Neuronal stem cell (in vitro differentiated cells): ENCODE measurements around the gene LRP11.

ENCODE experiments used
- DNase-seq: peaks from one replicate; pipeline ENCODE4 v3.0.0-alpha.2; 2013; ENCODE audit warnings: low spot score
- H2AFZ ChIP-seq: one replicate; pipeline ENCODE4 v1.6.1; 2013; ENCODE audit warnings: mild to moderate bottlenecking, low read length, inconsistent platforms
- H2AK5ac ChIP-seq: 2 replicates; pipeline ENCODE4 v1.6.1; 2013; ENCODE audit warnings: low read depth, mild to moderate bottlenecking, inconsistent platforms, low read length, moderate library complexity, mixed read lengths
- H2BK120ac ChIP-seq: 2 replicates; pipeline ENCODE4 v1.6.1; 2013; ENCODE audit warnings: low read depth, mild to moderate bottlenecking, inconsistent platforms, low read length, moderate library complexity, mixed read lengths
- H2BK12ac ChIP-seq: one replicate; pipeline ENCODE4 v1.6.1; 2013; ENCODE audit warnings: low read length, inconsistent platforms
- H2BK15ac ChIP-seq: 2 replicates; pipeline ENCODE4 v1.6.1; 2013; ENCODE audit warnings: mild to moderate bottlenecking, low read length, inconsistent platforms, mixed read lengths
- H2BK5ac ChIP-seq: one replicate; pipeline ENCODE4 v1.6.1; 2013; ENCODE audit warnings: inconsistent platforms, mild to moderate bottlenecking, low read length, moderate library complexity
- H3K14ac ChIP-seq: one replicate; pipeline ENCODE4 v1.6.1; 2013; ENCODE audit warnings: low read length, inconsistent platforms
- H3K18ac ChIP-seq: 2 replicates; pipeline ENCODE4 v1.6.1; 2013; ENCODE audit warnings: low read length, inconsistent platforms
- H3K23ac ChIP-seq: 2 replicates; pipeline ENCODE4 v1.6.1; 2013; ENCODE audit warnings: low read depth, mild to moderate bottlenecking, mixed read lengths, low read length, inconsistent platforms; ENCODE audit not compliant: poor library complexity
- H3K27ac ChIP-seq: replicated peaks from 3 replicates; pipeline ENCODE4 v1.5.1; 2013; ENCODE audit warnings: low read length, inconsistent platforms
- H3K27me3 ChIP-seq, 3 experiments: 2 replicates each; pipeline ENCODE4 v1.6.1; 2013; ENCODE audit warnings: low read length in 3 of 3, mild to moderate bottlenecking in 2 of 3, inconsistent platforms in 1 of 3, low read depth in 1 of 3, mixed read lengths in 1 of 3, moderate library complexity in 1 of 3; ENCODE audit not compliant: control insufficient read depth in 3 of 3, insufficient read depth in 3 of 3
- H3K36me3 ChIP-seq, 2 donors: replicated peaks in 1 of 2; 2 replicates each; pipeline ENCODE4 v1.6.1; 2013; ENCODE audit warnings: low read length in 2 of 2; ENCODE audit not compliant: control insufficient read depth in 2 of 2, insufficient read depth in 2 of 2
- H3K4ac ChIP-seq: 2 replicates; pipeline ENCODE4 v1.6.1; 2013; ENCODE audit warnings: inconsistent platforms, mild to moderate bottlenecking, low read length, moderate library complexity
- H3K4me1 ChIP-seq, 2 donors: 1 replicate in 1 of 2; 2 replicates in 1 of 2; pipeline ENCODE4 v1.6.1; 2013; ENCODE audit warnings: low read length in 2 of 2, low read depth in 1 of 2; ENCODE audit not compliant: control insufficient read depth in 2 of 2, insufficient read depth in 1 of 2
- H3K4me2 ChIP-seq: one replicate; pipeline ENCODE4 v1.6.1; 2013; ENCODE audit warnings: mild to moderate bottlenecking, low read length, inconsistent platforms; ENCODE audit not compliant: insufficient read depth, poor library complexity, severe bottlenecking
- H3K4me3 ChIP-seq, 2 donors: 2 replicates each; pipeline ENCODE4 v1.5.1; 2013; ENCODE audit warnings: low read length in 2 of 2, mild to moderate bottlenecking in 2 of 2, inconsistent platforms in 1 of 2, moderate library complexity in 1 of 2
- H3K79me1 ChIP-seq: one replicate; pipeline ENCODE4 v1.6.1; 2013; ENCODE audit warnings: low read depth, mild to moderate bottlenecking, inconsistent platforms, low read length, moderate library complexity
- H3K9ac ChIP-seq: one replicate; pipeline ENCODE4 v1.6.1; 2013; ENCODE audit warnings: mild to moderate bottlenecking, low read depth, low read length, inconsistent platforms; ENCODE audit not compliant: poor library complexity
- H3K9me3 ChIP-seq, 2 donors: replicated peaks in 1 of 2; 2 replicates each; pipeline versions ENCODE3 to v1.6.1; 2013; ENCODE audit warnings: low read length in 2 of 2, mild to moderate bottlenecking in 2 of 2, inconsistent platforms in 1 of 2, low read depth in 1 of 2, mixed read lengths in 1 of 2, moderate library complexity in 1 of 2; ENCODE audit not compliant: control insufficient read depth in 2 of 2, insufficient read depth in 1 of 2
- H4K8ac ChIP-seq: one replicate; pipeline ENCODE4 v1.6.1; 2013; ENCODE audit warnings: low read depth, mild to moderate bottlenecking, inconsistent platforms, low read length, moderate library complexity
- H4K91ac ChIP-seq: one replicate; pipeline ENCODE4 v1.6.1; 2013; ENCODE audit warnings: low read length, low read depth, mild to moderate bottlenecking, inconsistent platforms; ENCODE audit not compliant: poor library complexity
- WGBS, 2 donors: extraction: QIAGEN DNeasy Blood & Tissue Kit; methylation state at CpG; one replicate each; pipeline ENCODE4 v1.1.7; 2013; ENCODE audit warnings: missing lambda C conversion rate in 2 of 2, mixed read lengths in 1 of 2; ENCODE audit not compliant: insufficient read length in 2 of 2, insufficient replicate concordance in 1 of 2; ENCODE audit errors: extremely low coverage in 2 of 2; 5-methylcytosine and 5-hydroxymethylcytosine counted together

Gene LRP11

GRCh38 chr6:149813351-149813750 is 50.8 kb downstream of the LRP11 start:
- no peak for DNase-seq
- H4K91ac ChIP-seq, result no peak overlapping the region
- H2BK15ac ChIP-seq, result no peak overlapping the region
- H3K18ac ChIP-seq, result no peak overlapping the region
- H2AFZ ChIP-seq, result no peak overlapping the region
- no peak overlapping the region for H3K9ac ChIP-seq
- H3K27ac ChIP-seq, result no peak overlapping the region
- peaks cover 0 to 14% of the 10 kb centered on the region in 2 donors for H3K36me3 ChIP-seq
- no peak overlapping the region for H2BK5ac ChIP-seq
- H3K9me3 ChIP-seq, result no peaks in the 10 kb centered on the region
- H3K27me3 ChIP-seq, result no peaks in the 10 kb centered on the region
- no CpG with 5 or more reads among the region's 3 CpGs for WGBS, 2 donors
- H3K4me3 ChIP-seq, result no peak overlapping the region
- H2BK12ac ChIP-seq, result no peak overlapping the region
- H3K23ac ChIP-seq, result no peak overlapping the region
- no peak overlapping the region for H2BK120ac ChIP-seq
- no peak overlapping the region for H4K8ac ChIP-seq
- no peak overlapping the region for H3K14ac ChIP-seq
- H3K4ac ChIP-seq, result no peak overlapping the region
- H3K4me1 ChIP-seq, result no peaks in the 10 kb centered on the region
- H3K79me1 ChIP-seq, result no peaks in the 10 kb centered on the region
- H2AK5ac ChIP-seq, result no peak overlapping the region
- H3K4me2 ChIP-seq, result no peak overlapping the region

GRCh38 chr6:149809798-149810197 is 54.4 kb downstream of the LRP11 start:
- no peak for DNase-seq
- Histone ChIP-seq H3K27me3 (no peaks in the 10 kb centered on the region), H3K27ac (no peak overlapping the region), H3K4ac (no peak overlapping the region), H3K18ac (no peak overlapping the region), H3K36me3 (peaks cover 0 to 12% of the 10 kb centered on the region in 2 donors), H3K23ac (no peak overlapping the region), H2BK120ac (no peak overlapping the region), H3K9me3 (no peaks in the 10 kb centered on the region), H3K4me1 (no peaks in the 10 kb centered on the region), H3K4me3 (no peak overlapping the region), H4K91ac (no peak overlapping the region), H2BK12ac (no peak overlapping the region), H3K14ac (no peak overlapping the region), H3K79me1 (no peaks in the 10 kb centered on the region), H2BK15ac (no peak overlapping the region), H2AK5ac (no peak overlapping the region), H2BK5ac (no peak overlapping the region), H4K8ac (no peak overlapping the region), H2AFZ (no peak overlapping the region), H3K4me2 (no peak overlapping the region), H3K9ac (no peak overlapping the region)
- no CpG with 5 or more reads among the region's 2 CpGs for WGBS, 2 donors

GRCh38 chr6:149806127-149806526 is 58.0 kb downstream of the LRP11 start:
- Histone ChIP-seq H3K9me3 (no peaks in the 10 kb centered on the region), H3K23ac (no peak overlapping the region), H3K4ac (no peak overlapping the region), H2BK15ac (no peak overlapping the region), H3K36me3 (peaks cover 2 to 30% of the 10 kb centered on the region in 2 donors), H2AK5ac (no peak overlapping the region), H3K79me1 (no peaks in the 10 kb centered on the region), H3K4me2 (no peak overlapping the region), H2BK120ac (no peak overlapping the region), H3K18ac (no peak overlapping the region), H3K14ac (no peak overlapping the region), H3K4me3 (no peak overlapping the region), H2BK12ac (no peak overlapping the region), H3K27me3 (no peaks in the 10 kb centered on the region), H2AFZ (no peak overlapping the region), H2BK5ac (no peak overlapping the region), H3K4me1 (no peaks in the 10 kb centered on the region), H4K8ac (no peak overlapping the region), H3K9ac (no peak overlapping the region), H4K91ac (no peak overlapping the region), H3K27ac (no peak overlapping the region)
- DNase-seq, result no peak
- WGBS, 2 donors, result no CpG with 5 or more reads among the region's 4 CpGs

GRCh38 chr6:149783551-149783950 is 80.6 kb downstream of the LRP11 start:
- H2AK5ac ChIP-seq, result no peak overlapping the region
- WGBS, 2 donors, result no CpG with 5 or more reads among the region's 3 CpGs
- H3K27ac ChIP-seq, result no peak overlapping the region
- H2AFZ ChIP-seq, result no peak overlapping the region
- no peak overlapping the region for H2BK120ac ChIP-seq
- H4K8ac ChIP-seq, result no peak overlapping the region
- H3K23ac ChIP-seq, result no peak overlapping the region
- H3K27me3 ChIP-seq, result no peaks in the 10 kb centered on the region
- no peak overlapping the region for H3K9ac ChIP-seq
- no peak overlapping the region for H2BK12ac ChIP-seq
- no peaks in the 10 kb centered on the region for H3K4me1 ChIP-seq
- H3K14ac ChIP-seq, result no peak overlapping the region
- no peak overlapping the region for H3K4me3 ChIP-seq
- H2BK15ac ChIP-seq, result no peak overlapping the region
- no peaks in the 10 kb centered on the region for H3K79me1 ChIP-seq
- no peak overlapping the region for H3K18ac ChIP-seq
- H3K9me3 ChIP-seq, result no peaks in the 10 kb centered on the region
- no peak overlapping the region for H4K91ac ChIP-seq
- DNase-seq, result no peak
- no peak overlapping the region for H3K4ac ChIP-seq
- no peak overlapping the region for H2BK5ac ChIP-seq
- H3K36me3 ChIP-seq, result peaks cover 4 to 43% of the 10 kb centered on the region in 2 donors
- no peak overlapping the region for H3K4me2 ChIP-seq
